GM12878 (cell line): Measurements from ENCODE around the gene TMEM150C. TPM values are rescaled to one million over a fixed set of nuclear protein-coding genes. Genes with fewer than 3 reads are reported as not detected.

Source experiments
- ATAC-seq: fragments of 200-7000 bp; cut with Tn5 transposase; 3 replicates; pipeline ENCODE4 v1.9.1; 2020; ENCODE audit warnings: mild to moderate bottlenecking, moderate library complexity
- BruUV-seq: library from RNA; stranded (reverse); fragments of 400-500 nt; replicated peaks from 2 replicates; lab custom pipeline; 2021; lab: Mats Ljungman, UMichigan
- CTCF ChIA-PET: fragments of 300-600 bp; sonication (Branson Sonifier 250); formaldehyde crosslinking; extraction: SDS; loops from one replicate; lab custom pipeline; 2021; ENCODE audit warnings: inconsistent platforms; lab: Yijun Ruan, JAX
- POLR2A ChIA-PET: fragments of 350-600 bp; formaldehyde crosslinking; extraction: SDS; loops from one replicate; lab custom pipeline; 2021; ENCODE audit warnings: inconsistent platforms; lab: Charles Lee
- RAD21 ChIA-PET: fragments of 300-600 bp; sonication (Branson Sonifier 250); formaldehyde crosslinking; loops from one replicate; lab custom pipeline; 2023; ENCODE audit warnings: antibody characterized with exemption; ENCODE audit not compliant: unreplicated experiment; lab: Charles Lee
- SMC1A ChIA-PET: fragments of 300-600 bp; sonication (Branson Sonifier 250); formaldehyde crosslinking; loops from one replicate; lab custom pipeline; 2023; ENCODE audit not compliant: unreplicated experiment, uncharacterized antibody; lab: Charles Lee
- DNase-seq: peaks from one replicate; pipeline ENCODE4 v3.0.0-alpha.2; 2011; ENCODE audit warnings: low read depth, low spot score
- FAIRE-seq: peaks from 3 replicates; lab custom pipeline; 2011; peaks lifted over from hg19 to GRCh38; lab: Jason Lieb, UNC
- H2AFZ ChIP-seq: 2 replicates; pipeline ENCODE4 v1.6.0; 2011; ENCODE audit warnings: low read depth, low read length, control low read depth; ENCODE audit not compliant: control insufficient read depth
- H3K27ac ChIP-seq: 2 replicates; pipeline ENCODE4 v1.5.1; 2011; ENCODE audit warnings: control low read depth; ENCODE audit not compliant: control insufficient read depth, insufficient read depth
- H3K27me3 ChIP-seq, 2 experiments: replicated peaks in 1 of 2; 2 replicates each; pipeline versions ENCODE4 v1.6.0 to v1.6.1; 2011; ENCODE audit warnings: low read length in 1 of 2; ENCODE audit not compliant: control insufficient read depth in 2 of 2, insufficient read depth in 2 of 2
- H3K36me3 ChIP-seq, 2 experiments: 2 replicates each; pipeline ENCODE4 v1.5.1; 2011; ENCODE audit warnings: low read length in 1 of 2; ENCODE audit not compliant: control insufficient read depth in 2 of 2, insufficient read depth in 2 of 2
- H3K4me1 ChIP-seq: 2 replicates; pipeline ENCODE4 v1.6.1; 2011; ENCODE audit warnings: mild to moderate bottlenecking, low read length, moderate library complexity, mixed read lengths; ENCODE audit not compliant: control insufficient read depth, insufficient read depth
- H3K4me2 ChIP-seq: 2 replicates; pipeline ENCODE4 v1.6.0; 2011; ENCODE audit warnings: control low read depth; ENCODE audit not compliant: control insufficient read depth, insufficient read depth
- H3K4me3 ChIP-seq: fragments of 200-600 bp; sonication (generic); 2 replicates; pipeline ENCODE4 v1.5.1; 2016
- H3K79me2 ChIP-seq: 2 replicates; pipeline ENCODE4 v1.6.0; 2011; ENCODE audit warnings: low read length; ENCODE audit not compliant: control insufficient read depth, insufficient read depth
- H3K9ac ChIP-seq: 2 replicates; pipeline ENCODE4 v1.8.0; 2011; ENCODE audit warnings: low read length, control low read depth, mixed read lengths; ENCODE audit not compliant: control insufficient read depth, insufficient read depth
- H3K9me3 ChIP-seq: replicated peaks from 3 replicates; pipeline ENCODE4 v1.5.1; 2011; ENCODE audit warnings: mild to moderate bottlenecking, low read length; ENCODE audit not compliant: control insufficient read depth, insufficient read depth
- H4K20me1 ChIP-seq: 2 replicates; pipeline ENCODE4 v1.6.0; 2011; ENCODE audit not compliant: control insufficient read depth, insufficient read depth
- BCL11A ChIP-seq: IDR thresholded peaks from 2 replicates; pipeline ENCODE4 v1.6.1; 2011; ENCODE audit warnings: low read depth, low read length
- FOXK2 ChIP-seq: fragments of 450-650 bp; IDR thresholded peaks from 2 replicates; pipeline ENCODE4 v1.6.1; 2017; ENCODE audit warnings: mild to moderate bottlenecking, moderate library complexity
- HDAC2 ChIP-seq: fragments of 200-600 bp; sonication (generic); IDR thresholded peaks from 2 replicates; pipeline ENCODE4 v1.6.1; 2017
- HDAC6 ChIP-seq: fragments of 200-600 bp; sonication (generic); IDR thresholded peaks from one replicate; pipeline ENCODE4 v1.8.0; 2017; ENCODE audit warnings: antibody characterized with exemption; ENCODE audit not compliant: unreplicated experiment
- MEF2B ChIP-seq: fragments of 450-650 bp; IDR thresholded peaks from 2 replicates; pipeline ENCODE4 v1.6.1; 2018; ENCODE audit warnings: mild to moderate bottlenecking, moderate library complexity; ENCODE audit not compliant: partially characterized antibody, poor library complexity, severe bottlenecking
- NBN ChIP-seq: fragments of 450-650 bp; IDR thresholded peaks from 2 replicates; pipeline ENCODE4 v1.6.1; 2016
- NFIC ChIP-seq: IDR thresholded peaks from 2 replicates; pipeline ENCODE4 v1.6.1; 2012; ENCODE audit warnings: low read depth, mild to moderate bottlenecking, inconsistent platforms, low read length, moderate library complexity
- PAX5 ChIP-seq: IDR thresholded peaks from 2 replicates; pipeline ENCODE4 v1.6.1; 2011; ENCODE audit warnings: low read depth, low read length, borderline replicate concordance
- SREBF2 ChIP-seq: IDR thresholded peaks from 2 replicates; pipeline ENCODE4 v1.6.1; 2012; ENCODE audit warnings: mild to moderate bottlenecking, low read length
- ZNF207 ChIP-seq: fragments of 450-650 bp; IDR thresholded peaks from 2 replicates; pipeline ENCODE4 v1.6.1; 2014; ENCODE audit warnings: antibody characterized with exemption, mild to moderate bottlenecking, borderline replicate concordance
- WGBS: methylation state at CpG from one replicate; pipeline ENCODE4 v1.1.6; 2016; ENCODE audit warnings: low lambda C conversion rate; ENCODE audit not compliant: insufficient replicate concordance, insufficient coverage; ENCODE audit errors: missing lambda C conversion rate; 5-methylcytosine and 5-hydroxymethylcytosine counted together
- in situ Hi-C: fragments of 300-500 bp; cut with MboI; formaldehyde crosslinking; loops from 9 replicates; pipeline ENCODE4 v1.14.3; 2018; ENCODE audit warnings: mixed read lengths
- intact Hi-C: fragments of 100-400 bp; cut with micrococcal nuclease; formaldehyde crosslinking; loops from one replicate; pipeline ENCODE4 v1.14.2; 2022; ENCODE audit not compliant: unreplicated experiment
- polyA plus RNA-seq, 11 experiments: library from polyadenylated mRNA; depleted of rRNA in 4 of 11; unstranded in 6 of 11; stranded (reverse) in 5 of 11; fragments of >200 nt; fragmentation: Nextera tagmentation in 4 of 11; fragmentation: Illumina TruSeq in 1 of 11; extraction: Ambion mirVana in 4 of 11; extraction: Trizol in 1 of 11; gene quantifications; 1 replicate in 1 of 11; 2 replicates in 10 of 11; pipeline versions ENCODE4 v1.2.1 to v1.2.3, GENCODE V29; 2011 to 2016; ENCODE audit warnings: inconsistent platforms in 2 of 11, missing spikeins in 2 of 11, low read depth in 1 of 11
- total RNA-seq, 4 experiments: library from RNA; depleted of rRNA in 3 of 4; stranded (reverse); fragments of >200 nt in 3 of 4; fragmentation: Illumina TruSeq in 1 of 4; extraction: Trizol in 1 of 4; gene quantifications; 2 replicates each; pipeline versions ENCODE4 v1.2.1 to v1.2.3, GENCODE V29; 2013 to 2021
- TF ChIP-seq, protein P1 (sequence below): IDR thresholded peaks from 2 replicates; pipeline ENCODE4 v1.6.1; 2011; ENCODE audit warnings: mild to moderate bottlenecking, low read depth, low read length, moderate library complexity; ENCODE audit not compliant: insufficient replicate concordance
- TF ChIP-seq, protein P2 (sequence below): fragments of 450-650 bp; IDR thresholded peaks from 2 replicates; pipeline ENCODE4 v1.6.1; 2017; ENCODE audit warnings: mild to moderate bottlenecking, moderate library complexity

TMEM150C gene
- total and polyA plus RNA-seq, 10 of the 15 experiments (the other 5 are each of a cell fraction or from before 2014, with no cell fraction given), result 0.04 to 0.78 (median 0.13) TPM; not detected in 2

DNA sequence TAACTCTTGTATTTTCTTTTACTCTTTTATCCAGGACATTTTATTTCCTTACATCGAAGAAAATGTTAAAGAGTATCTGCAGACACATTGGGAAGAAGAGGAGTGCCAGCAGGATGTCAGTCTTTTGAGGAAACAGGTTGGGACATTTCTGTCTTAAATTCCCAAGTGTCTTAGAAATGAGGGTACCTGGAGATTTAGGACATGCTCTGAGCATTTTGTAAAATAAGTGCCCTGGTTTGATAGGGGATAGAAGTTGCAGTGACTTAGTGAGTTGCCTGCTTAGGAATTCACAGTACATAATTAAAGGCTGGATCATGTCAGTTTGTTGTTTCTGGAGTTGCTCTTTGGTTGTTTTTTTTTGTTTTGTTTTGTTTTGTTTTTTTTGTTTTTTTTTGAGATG, 113.9 kb downstream of the TMEM150C start (continued):
- TF ChIP-seq, protein P1, sequence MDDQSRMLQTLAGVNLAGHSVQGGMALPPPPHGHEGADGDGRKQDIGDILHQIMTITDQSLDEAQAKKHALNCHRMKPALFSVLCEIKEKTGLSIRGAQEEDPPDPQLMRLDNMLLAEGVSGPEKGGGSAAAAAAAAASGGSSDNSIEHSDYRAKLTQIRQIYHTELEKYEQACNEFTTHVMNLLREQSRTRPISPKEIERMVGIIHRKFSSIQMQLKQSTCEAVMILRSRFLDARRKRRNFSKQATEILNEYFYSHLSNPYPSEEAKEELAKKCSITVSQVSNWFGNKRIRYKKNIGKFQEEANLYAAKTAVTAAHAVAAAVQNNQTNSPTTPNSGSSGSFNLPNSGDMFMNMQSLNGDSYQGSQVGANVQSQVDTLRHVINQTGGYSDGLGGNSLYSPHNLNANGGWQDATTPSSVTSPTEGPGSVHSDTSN, result no peak
- no peak for TF ChIP-seq FOXK2
- TF ChIP-seq SREBF2, result no peak
- no peak for TF ChIP-seq HDAC6
- TF ChIP-seq PAX5, result no peak
- TF ChIP-seq NFIC, result no peak
- TF ChIP-seq HDAC2, result no peak
- no peak for TF ChIP-seq ZNF207

DNA sequence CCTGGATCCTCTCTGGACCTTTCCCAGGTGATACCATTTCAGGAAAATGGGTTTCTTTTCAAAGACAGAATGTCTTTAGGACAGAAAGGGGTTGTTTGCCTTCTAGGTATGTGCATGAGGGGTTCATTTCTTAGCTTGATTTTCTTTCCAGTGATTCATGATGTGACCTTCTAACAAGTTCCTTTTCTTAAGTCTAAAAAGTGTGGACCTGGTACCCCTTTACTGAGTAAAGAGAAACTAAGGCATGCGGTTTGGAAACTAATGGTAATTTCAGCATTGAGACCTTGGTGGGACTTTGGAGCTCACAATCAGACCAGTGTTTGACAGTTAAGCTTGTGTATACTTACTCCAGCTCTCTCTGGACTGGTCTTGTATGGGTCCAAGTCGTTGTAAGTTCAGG, 122.7 kb downstream of the TMEM150C start:
- 100% methylated on average over 2 of the region's 2 CpGs for WGBS
- DNase-seq (no peak), FAIRE-seq (no peak), ATAC-seq (peak; percentile 28)
- H3K9ac ChIP-seq, result no peak overlapping the region
- no peaks in the 10 kb centered on the region for H3K27me3 ChIP-seq
- ChIA-PET POLR2A (no interaction called here), CTCF (interaction anchor here (0.8 to 3.1 kb wide), 3 partner anchors 10 to 22 kb away, joined by 5 to 13 read pairs (median 5); no protein-coding TSS in a partner anchor), SMC1A (interaction anchor here (1.0 to 1.3 kb wide), 4 partner anchors 11 to 299 kb away, joined by 3 to 5 read pairs (median 3); no protein-coding TSS in a partner anchor)
- H3K27ac ChIP-seq, result no peak overlapping the region
- no peaks in the 10 kb centered on the region for H3K9me3 ChIP-seq
- peak overlapping the region; percentile 7; the same call in 1 of the 2 replicates for H3K4me2 ChIP-seq
- in situ Hi-C loops, result no loop called here
- H4K20me1 ChIP-seq, result no peaks in the 10 kb centered on the region
- intact Hi-C loops, result loop anchor here (10.0 kb wide), 1 partner anchor 576 kb away; the partner anchor contains the start of gene LIN54
- H3K4me3 ChIP-seq, result no peak overlapping the region
- H3K4me1 ChIP-seq, result no peaks in the 10 kb centered on the region
- H2AFZ ChIP-seq, result no peak overlapping the region
- H3K36me3 ChIP-seq, result peaks cover 2 to 5% of the 10 kb centered on the region in 2 experiments; a peak in 3 of 4 replicates
- TF ChIP-seq NBN, result no peak
- TF ChIP-seq, protein P2, sequence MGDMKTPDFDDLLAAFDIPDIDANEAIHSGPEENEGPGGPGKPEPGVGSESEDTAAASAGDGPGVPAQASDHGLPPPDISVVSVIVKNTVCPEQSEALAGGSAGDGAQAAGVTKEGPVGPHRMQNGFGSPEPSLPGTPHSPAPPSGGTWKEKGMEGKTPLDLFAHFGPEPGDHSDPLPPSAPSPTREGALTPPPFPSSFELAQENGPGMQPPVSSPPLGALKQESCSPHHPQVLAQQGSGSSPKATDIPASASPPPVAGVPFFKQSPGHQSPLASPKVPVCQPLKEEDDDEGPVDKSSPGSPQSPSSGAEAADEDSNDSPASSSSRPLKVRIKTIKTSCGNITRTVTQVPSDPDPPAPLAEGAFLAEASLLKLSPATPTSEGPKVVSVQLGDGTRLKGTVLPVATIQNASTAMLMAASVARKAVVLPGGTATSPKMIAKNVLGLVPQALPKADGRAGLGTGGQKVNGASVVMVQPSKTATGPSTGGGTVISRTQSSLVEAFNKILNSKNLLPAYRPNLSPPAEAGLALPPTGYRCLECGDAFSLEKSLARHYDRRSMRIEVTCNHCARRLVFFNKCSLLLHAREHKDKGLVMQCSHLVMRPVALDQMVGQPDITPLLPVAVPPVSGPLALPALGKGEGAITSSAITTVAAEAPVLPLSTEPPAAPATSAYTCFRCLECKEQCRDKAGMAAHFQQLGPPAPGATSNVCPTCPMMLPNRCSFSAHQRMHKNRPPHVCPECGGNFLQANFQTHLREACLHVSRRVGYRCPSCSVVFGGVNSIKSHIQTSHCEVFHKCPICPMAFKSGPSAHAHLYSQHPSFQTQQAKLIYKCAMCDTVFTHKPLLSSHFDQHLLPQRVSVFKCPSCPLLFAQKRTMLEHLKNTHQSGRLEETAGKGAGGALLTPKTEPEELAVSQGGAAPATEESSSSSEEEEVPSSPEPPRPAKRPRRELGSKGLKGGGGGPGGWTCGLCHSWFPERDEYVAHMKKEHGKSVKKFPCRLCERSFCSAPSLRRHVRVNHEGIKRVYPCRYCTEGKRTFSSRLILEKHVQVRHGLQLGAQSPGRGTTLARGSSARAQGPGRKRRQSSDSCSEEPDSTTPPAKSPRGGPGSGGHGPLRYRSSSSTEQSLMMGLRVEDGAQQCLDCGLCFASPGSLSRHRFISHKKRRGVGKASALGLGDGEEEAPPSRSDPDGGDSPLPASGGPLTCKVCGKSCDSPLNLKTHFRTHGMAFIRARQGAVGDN, result no peak
- TF ChIP-seq MEF2B, result no peak
- TF ChIP-seq BCL11A, result no peak
- TF ChIP-seq, all 136 proteins: peak for 0
- RAD21 ChIA-PET, result interaction anchor here (0.9 kb wide), 1 partner anchor 9 kb away, joined by 3 read pairs; the partner anchor contains the start of gene HNRNPDL
- H3K79me2 ChIP-seq, result peaks cover 79% of the 10 kb centered on the region
- BruUV-seq, result no TSS peak
